ENCODE data around the gene ADRB2. TPM values are rescaled to one million over a fixed set of nuclear protein-coding genes. Genes with fewer than 3 reads are reported as not detected.

ADRB2 gene
- total and polyA plus RNA-seq, 4 donors, result 1.2 to 7.6 (median 3.8) TPM

GRCh38 chr5:148834689-148835088, 8.3 kb downstream of the ADRB2 start:
- H3K27ac ChIP-seq (ENCODE audit: low read depth in 1 of 2, low read length in 2 of 2), result no peak overlapping the region
- peaks cover 4 to 32% (median 28%) of the 10 kb centered on the region in 4 donors for H3K4me1 ChIP-seq (ENCODE audit: control insufficient read depth in 4 of 4, insufficient read depth in 4 of 4, low read length in 3 of 4)
- no peak overlapping the region for H3K4me3 ChIP-seq (ENCODE audit: low read depth in 1 of 3, low read length in 3 of 3)
- WGBS, result 89% methylated on average over 4 of the region's 4 CpGs
- no peaks in the 10 kb centered on the region for H3K9me3 ChIP-seq (ENCODE audit: control insufficient read depth in 4 of 4, low read length in 3 of 4)
- H3K27me3 ChIP-seq (ENCODE audit: control insufficient read depth in 4 of 4, insufficient read depth in 4 of 4, low read length in 3 of 4), result no peaks in the 10 kb centered on the region
- no peaks in the 10 kb centered on the region for H3K36me3 ChIP-seq (ENCODE audit: control insufficient read depth in 4 of 4, insufficient read depth in 3 of 4, low read depth in 1 of 4, low read length in 3 of 4)
- TF ChIP-seq NR2F2 (IDR thresholded peaks at IDR 0.05) (no peak), FOXA2 (IDR thresholded peaks at IDR 0.05) (no peak), RXRA (IDR thresholded peaks at IDR 0.05) (no peak), ZBTB33 (IDR thresholded peaks at IDR 0.05) (no peak), RAD21 (IDR thresholded peaks at IDR 0.05) (no peak), YY1 (IDR thresholded peaks at IDR 0.05) (no peak), REST (IDR thresholded peaks at IDR 0.05) (no peak), ATF3 (IDR thresholded peaks at IDR 0.05) (no peak), HNF4G (IDR thresholded peaks at IDR 0.05) (no peak)
- DNase-seq (ENCODE audit: low spot score), result no peak
- no peak overlapping the region for H3K9ac ChIP-seq (ENCODE audit: low read depth in 1 of 2, low read length in 2 of 2)

GRCh38 chr5:148836272-148837250, 10.2 kb downstream of the ADRB2 start:
- TF ChIP-seq GABPA (IDR thresholded peaks at IDR 0.05 in 1 of 2, conservative IDR thresholded peaks at IDR 0.05 in 1 of 2) (no peak), RXRA (IDR thresholded peaks at IDR 0.05) (no peak), RAD21 (IDR thresholded peaks at IDR 0.05) (no peak), ZBTB33 (IDR thresholded peaks at IDR 0.05) (no peak)
- WGBS, result 88% methylated on average over 11 of the region's 11 CpGs
- no peak for DNase-seq (ENCODE audit: low spot score)

More at GRCh38 chr5:148836272-148837250, 10.2 kb downstream of the ADRB2 start:
- H3K27me3 ChIP-seq (ENCODE audit: control insufficient read depth in 4 of 4, insufficient read depth in 4 of 4, low read length in 3 of 4), result no peaks in the 10 kb centered on the region
- no peak overlapping the region for H3K9ac ChIP-seq (ENCODE audit: low read depth in 1 of 2, low read length in 2 of 2)
- H3K4me1 ChIP-seq (ENCODE audit: control insufficient read depth in 4 of 4, insufficient read depth in 4 of 4, low read length in 3 of 4), result peaks cover 2 to 24% (median 16%) of the 10 kb centered on the region in 4 donors
- no peaks in the 10 kb centered on the region for H3K9me3 ChIP-seq (ENCODE audit: control insufficient read depth in 4 of 4, low read length in 3 of 4)
- no peak overlapping the region for H3K4me3 ChIP-seq (ENCODE audit: low read depth in 1 of 3, low read length in 3 of 3)
- no peak overlapping the region for H3K27ac ChIP-seq (ENCODE audit: low read depth in 1 of 2, low read length in 2 of 2)
- no peaks in the 10 kb centered on the region for H3K36me3 ChIP-seq (ENCODE audit: control insufficient read depth in 4 of 4, insufficient read depth in 3 of 4, low read depth in 1 of 4, low read length in 3 of 4)

Measured in liver (tissue), 9 donors.